GM18951 (cell line): ENCODE data around the gene ENAH.
A peak's percentile ranks its signal among the peaks of the same experiment; 100 is the strongest.

Source experiments
- POLR2A ChIP-seq: IDR thresholded peaks from 4 replicates; pipeline ENCODE4 v1.6.1; 2011; ENCODE audit warnings: mild to moderate bottlenecking; ENCODE audit not compliant: insufficient read length, insufficient read depth; ENCODE audit errors: extremely low read depth
- in situ Hi-C: fragments of 300-500 bp; cut with MboI; formaldehyde crosslinking; loops from one replicate; pipeline ENCODE4 v1.12.0; 2022; ENCODE audit warnings: low sequenced_read_pairs, mixed read lengths, inconsistent platforms; ENCODE audit not compliant: unreplicated experiment

The ENAH gene

DNA sequence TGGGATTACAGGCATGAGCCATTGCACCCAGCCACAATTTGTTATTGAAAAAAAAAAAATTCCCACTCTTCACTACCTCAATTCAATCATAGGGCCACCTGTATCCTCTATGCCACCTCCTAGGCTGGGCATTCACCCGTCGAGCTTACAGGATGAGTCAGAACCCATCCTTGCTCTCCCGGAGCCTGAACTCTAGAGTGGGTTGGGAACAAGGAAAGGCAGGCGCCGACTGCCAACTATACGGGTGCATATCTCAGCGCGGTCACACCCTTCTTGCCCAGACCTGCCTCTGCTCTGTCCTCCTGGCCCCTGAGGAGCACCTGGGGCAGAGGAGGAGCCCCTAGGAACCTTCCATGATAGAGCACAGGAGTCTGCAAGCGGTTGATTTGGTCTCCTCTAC, 203.7 kb downstream of the ENAH start:
- TF ChIP-seq POLR2A: no peak
- in situ Hi-C loops: no loop called here

DNA sequence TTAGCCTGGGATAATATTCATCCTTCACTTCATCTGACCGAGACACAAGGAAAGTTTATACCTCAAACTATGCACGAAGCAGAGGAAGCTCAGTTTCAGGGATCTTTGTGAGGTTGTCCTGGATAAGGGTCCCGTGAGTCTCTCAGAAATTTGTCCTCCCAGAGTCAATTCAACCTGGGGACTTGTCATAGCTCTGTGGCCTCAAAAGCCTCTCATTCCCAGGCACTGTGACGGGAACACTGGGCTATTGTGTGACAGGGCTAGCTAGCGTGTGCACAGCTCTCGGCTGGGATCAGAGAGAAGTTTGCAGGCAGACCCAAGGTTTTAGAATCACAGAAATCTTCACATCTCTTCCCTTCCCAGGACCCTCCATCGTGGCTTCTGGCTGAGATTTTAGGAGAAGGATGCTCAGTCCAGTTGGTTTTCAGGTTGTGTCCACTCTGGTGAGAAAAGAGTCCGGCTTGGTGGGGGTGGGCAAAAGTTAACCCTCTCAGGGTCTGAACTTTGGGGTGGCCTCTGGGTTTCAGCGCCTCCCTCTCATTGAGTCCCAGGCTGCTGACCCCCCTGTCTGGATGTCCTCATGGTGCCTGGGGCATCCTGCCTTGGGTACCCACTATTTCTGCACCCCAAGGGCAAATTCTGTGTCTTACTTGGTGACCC, 204.6 kb downstream of the ENAH start:
- TF ChIP-seq POLR2A: no peak
- in situ Hi-C loops: no loop called here

DNA sequence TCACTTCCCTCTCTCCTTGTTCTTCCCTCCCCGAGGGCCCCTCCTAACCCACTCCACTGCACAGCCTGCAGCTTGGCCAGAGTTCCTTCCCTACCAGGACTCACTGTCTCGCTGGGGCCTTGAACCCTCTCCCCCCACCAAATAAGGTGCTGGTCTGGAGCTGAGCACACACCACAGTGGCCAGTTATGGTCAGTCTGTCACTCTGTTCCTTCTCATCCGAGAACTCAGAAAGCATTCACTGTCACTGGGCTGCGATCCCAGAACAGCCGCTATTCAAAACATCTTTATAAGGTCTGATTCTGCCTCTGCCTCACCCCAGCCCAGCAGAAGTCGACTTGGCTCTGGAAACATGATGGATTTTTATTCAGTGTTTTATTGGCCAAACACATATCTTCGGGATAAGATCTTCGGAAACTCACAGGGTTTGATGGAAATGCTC, 205.3 kb downstream of the ENAH start:
- in situ Hi-C loops: no loop called here
- TF ChIP-seq POLR2A: no peak

DNA sequence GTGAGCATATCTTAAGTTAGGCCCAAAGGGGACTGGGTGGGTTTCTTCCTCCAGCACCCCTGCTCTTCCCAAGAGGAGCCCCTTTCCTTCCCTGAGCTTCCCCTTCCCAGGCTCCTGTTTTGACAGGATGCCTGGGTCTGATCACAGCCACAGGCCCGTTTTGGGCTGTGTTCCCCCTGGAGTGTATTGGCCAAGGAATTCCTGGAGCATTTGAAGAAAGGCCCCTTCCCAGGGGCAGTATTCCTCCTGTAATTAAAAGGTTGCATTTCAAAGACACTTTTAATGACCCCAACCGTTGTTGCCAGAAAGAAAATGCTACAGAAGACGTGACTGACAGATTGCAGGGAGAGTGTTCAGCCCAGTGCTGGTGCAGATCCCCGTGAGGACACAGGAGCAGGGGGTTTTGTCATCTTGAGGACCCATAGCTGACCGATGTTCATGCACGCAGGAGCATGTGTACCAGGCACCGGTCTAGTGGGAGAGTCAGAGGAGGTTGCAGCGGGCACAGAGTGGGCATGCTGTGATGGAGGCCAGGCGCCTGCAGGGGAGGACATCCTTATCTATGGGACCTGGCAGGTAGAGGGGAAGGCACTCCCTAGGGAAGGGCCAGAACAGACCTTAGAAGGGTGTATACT, 205.8 kb downstream of the ENAH start:
- no peak for TF ChIP-seq POLR2A
- in situ Hi-C loops: no loop called here

DNA sequence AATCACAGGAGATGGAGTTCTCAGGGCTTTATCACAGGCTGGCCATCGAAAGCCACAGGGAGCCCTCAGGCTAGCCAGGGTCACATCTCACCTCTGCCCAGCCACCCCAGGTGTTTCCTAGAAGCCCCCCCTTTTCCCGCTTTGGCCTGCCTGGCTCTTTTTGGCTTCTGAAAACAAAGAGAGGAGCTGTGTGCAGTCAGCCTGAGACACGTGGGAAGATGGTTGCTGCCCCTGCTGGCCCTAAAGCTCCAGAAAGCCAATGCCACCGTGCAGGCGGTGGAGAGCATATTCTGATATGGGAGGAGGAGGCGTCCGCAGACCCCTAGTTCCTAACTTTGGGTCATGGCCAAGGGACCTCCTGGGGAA, 206.3 kb downstream of the ENAH start:
- TF ChIP-seq POLR2A: no peak
- in situ Hi-C loops: no loop called here

DNA sequence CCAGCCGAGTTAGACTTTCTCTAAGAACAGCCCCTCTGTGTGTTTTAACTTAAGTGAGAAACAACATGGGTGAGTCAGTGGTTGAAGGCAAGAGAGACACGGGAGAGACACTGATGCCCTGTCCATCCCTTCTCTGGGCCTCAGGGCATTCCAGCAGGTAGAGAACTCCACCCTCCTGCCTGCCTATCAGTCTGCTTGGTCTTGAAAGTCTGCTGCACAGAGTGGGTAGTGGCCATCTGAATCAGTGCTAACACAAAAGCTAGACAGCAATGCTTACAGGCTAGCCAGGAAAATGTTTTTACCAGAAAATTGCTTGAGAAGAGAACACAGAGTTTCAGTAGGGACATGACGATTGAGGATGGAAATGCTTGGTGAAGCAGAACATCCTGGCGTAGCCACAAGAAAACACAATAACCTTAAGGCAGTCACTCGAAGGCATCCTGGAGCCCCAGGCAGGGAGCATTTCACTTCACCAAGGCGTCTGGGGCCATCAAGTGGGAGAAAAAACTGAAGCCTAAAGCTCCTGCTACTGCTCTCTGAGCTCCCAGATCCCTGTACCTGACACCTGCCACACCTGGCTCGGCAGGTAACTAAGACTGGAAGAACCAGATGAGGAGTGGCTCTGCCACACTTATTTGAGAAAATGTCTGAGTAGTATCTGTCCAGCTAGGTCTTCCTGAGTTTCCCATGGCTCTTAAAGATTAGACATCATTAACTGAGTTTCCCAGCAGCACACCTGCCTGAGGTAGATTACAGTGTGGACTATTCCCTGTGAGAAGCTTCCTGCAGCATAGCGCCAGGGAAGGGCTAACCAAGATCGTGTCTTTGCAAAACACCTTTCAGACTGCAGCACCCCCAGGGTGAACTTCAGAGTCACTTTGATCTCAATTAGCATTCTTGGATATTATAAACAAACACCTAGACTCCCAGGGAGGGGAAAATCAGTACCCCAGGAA, 207.0 kb downstream of the ENAH start:
- TF ChIP-seq POLR2A: no peak

DNA sequence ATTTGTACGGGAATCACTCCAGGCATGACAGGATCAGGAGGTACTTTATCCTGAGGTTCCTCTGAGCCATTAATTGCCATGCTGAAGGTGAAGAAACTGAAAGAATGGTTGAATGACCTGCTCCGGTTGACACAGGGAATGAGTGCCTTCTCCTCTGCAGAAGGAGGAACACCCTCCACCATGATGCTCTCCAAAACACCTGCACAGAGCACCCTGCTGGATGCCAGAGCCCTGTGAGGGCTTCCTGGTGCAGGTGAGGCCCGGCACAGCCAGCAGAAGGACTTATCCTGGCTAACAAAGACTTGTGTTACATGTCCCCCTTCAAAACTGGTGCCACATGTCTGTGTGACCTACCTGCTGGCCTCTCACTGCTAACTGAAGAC, 210.8 kb downstream of the ENAH start:
- TF ChIP-seq POLR2A: no peak
- in situ Hi-C loops: no loop called here

More for the DNA sequence above, 207.0 kb downstream of the ENAH start:
- in situ Hi-C loops: no loop called here

DNA sequence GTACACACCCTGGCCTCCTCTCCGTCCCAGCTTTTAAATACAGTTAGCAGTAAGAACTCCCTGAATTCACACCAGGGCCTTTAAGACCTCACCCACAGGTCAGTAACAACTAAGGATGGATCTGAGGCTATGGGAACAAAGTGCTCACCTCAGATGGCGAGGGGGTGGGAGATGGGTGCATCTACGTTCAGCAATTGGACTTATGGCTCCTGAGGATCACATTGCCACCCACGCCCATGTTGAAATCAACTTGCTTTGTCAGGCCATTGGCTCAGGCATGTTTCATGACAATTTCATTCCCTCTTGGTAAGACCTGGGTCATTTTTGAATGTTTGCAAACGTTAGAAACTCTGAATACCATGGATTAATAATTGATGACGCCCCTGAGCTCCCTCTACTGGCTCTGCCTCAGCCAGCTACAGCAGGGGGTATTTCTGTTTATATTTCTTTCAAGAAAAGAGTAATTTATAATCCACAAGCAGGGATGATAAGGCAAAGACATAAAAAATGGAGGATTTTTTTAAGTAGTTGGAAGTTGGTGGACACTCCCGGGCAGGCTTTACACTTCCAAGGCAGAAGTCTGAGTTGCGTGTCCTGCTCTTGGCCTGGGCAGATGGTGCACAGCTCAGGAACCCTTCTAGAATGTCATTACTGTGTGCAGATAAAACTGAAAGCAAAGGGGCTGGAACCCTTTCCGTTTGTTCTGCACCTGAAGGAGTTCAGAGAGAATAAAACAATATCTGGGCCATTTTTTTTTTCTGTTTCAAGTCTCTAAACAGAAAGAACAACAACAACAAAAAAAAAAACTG, 211.4 kb downstream of the ENAH start:
- peak; percentile 20 for TF ChIP-seq POLR2A

DNA sequence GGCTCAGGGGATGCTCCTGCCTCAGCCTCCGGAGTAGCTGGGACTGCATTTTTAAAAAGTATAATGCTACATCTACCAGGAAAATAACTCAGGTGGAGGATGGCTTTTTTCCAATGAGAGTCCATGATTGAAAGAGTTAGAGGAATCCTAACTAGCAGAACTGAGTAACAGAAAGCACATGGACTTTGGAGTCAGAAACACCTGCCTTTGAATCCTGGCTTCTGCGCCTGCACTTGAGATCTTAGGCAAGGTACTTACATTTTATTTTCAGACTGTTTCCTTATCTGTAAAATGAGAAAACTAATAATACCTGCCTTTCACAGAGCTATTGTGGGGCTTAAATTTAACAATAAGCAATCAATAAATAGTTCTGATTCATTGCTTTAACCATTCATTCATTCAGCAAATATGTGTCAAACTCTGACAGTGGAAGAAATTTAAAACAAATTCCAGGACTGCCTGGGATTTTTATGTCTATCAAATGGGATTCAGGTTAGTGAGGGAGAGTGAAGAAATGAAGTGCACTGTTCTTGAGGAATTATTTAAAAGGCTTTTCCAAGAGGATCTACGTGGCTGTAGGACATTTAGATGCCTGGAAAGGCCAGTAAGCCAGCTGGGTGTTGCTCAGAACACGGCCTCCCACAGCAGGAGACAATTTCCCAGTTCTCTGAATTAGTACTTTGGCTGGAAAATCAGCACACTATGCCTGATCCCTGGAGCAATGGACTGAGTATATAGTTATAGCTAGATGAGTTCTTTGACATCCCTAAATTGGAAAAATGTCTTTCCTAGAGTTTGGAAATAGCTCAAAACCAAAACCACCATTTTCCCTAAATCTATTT, 212.3 kb downstream of the ENAH start:
- in situ Hi-C loops: no loop called here
- no peak for TF ChIP-seq POLR2A

More for the DNA sequence above, 211.4 kb downstream of the ENAH start:
- in situ Hi-C loops: no loop called here

DNA sequence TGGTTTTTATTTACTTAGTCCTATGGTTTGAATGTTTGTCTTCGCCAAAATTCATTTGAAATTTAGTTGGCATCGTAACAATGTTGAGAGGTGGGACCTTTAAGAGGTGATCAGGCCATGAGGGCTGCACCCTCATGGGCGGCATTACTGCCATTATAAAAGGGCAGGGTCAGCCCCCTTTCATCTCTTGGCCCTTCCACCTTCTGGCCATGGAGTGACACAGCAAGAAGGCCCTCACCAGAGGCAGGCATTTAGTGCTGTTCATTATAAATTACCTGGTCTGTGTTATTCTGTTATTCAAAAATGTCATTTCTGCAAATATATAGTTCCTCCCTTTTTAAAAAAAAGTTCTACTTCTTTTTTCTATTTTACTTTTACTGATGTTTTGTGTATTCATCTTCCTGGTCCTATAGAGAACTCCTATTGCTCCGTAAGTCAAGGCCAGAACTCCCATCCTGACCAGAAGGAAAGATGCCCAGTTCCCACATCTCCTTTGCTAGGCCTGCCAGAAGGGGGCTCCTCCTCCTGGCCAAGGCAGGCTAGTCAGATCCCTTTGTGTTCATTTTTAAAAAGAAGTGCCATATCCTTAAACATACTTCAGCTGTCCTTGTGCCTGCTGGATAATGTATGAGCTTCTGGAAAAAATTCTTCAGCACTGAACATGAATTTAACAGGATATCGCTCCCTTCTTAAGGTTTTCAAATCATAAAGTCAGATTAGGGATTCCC, 215.0 kb downstream of the ENAH start:
- no peak for TF ChIP-seq POLR2A
- in situ Hi-C loops: no loop called here
